Endothelial cell of umbilical vein (primary cell): ENCODE results near the gene CCDC197. TPM values are rescaled to one million over a fixed set of nuclear protein-coding genes. Genes with fewer than 3 reads are reported as not detected.

Experiments
- BruUV-seq: library from RNA; stranded (reverse); fragments of 400-500 nt; replicated peaks from 2 replicates; lab custom pipeline; 2021; lab: Mats Ljungman, UMichigan
- CTCF ChIA-PET: fragments of 300-600, 350-600 bp; sonication (Branson Sonifier 250); formaldehyde crosslinking; loops from one replicate; lab custom pipeline; 2021; ENCODE audit warnings: antibody characterized with exemption, inconsistent platforms; lab: Charles Lee
- POLR2A ChIA-PET: fragments of 300-600, 350-600 bp; sonication (Branson Sonifier 250); formaldehyde crosslinking; loops from one replicate; lab custom pipeline; 2021; ENCODE audit warnings: antibody characterized with exemption, inconsistent platforms; lab: Charles Lee
- DNase-seq: peaks from one replicate; pipeline ENCODE4 v3.0.0-alpha.2; 2011; ENCODE audit warnings: low read depth, low spot score
- FAIRE-seq: peaks from 2 replicates; lab custom pipeline; 2011; peaks lifted over from hg19 to GRCh38; lab: Jason Lieb, UNC
- H2AFZ ChIP-seq: 2 replicates; pipeline ENCODE4 v1.6.0; 2012; ENCODE audit warnings: low read depth, low read length, control low read depth, inconsistent platforms
- H3K27ac ChIP-seq: 2 replicates; pipeline ENCODE4 v1.5.1; 2011; ENCODE audit warnings: low read depth, mild to moderate bottlenecking, control low read depth, low read length, moderate library complexity; ENCODE audit not compliant: insufficient read depth
- H3K27me3 ChIP-seq, 2 experiments: 2 replicates each; pipeline versions ENCODE4 v1.6.0 to v1.6.1; 2011; ENCODE audit warnings: low read length in 2 of 2, mixed read lengths in 1 of 2; ENCODE audit not compliant: control insufficient read depth in 2 of 2, insufficient read depth in 2 of 2
- H3K36me3 ChIP-seq, 2 experiments: 2 replicates in 1 of 2; 3 replicates in 1 of 2; pipeline ENCODE4 v1.5.1; 2011; ENCODE audit warnings: low read length in 2 of 2, mild to moderate bottlenecking in 1 of 2, moderate library complexity in 1 of 2; ENCODE audit not compliant: control insufficient read depth in 2 of 2, insufficient read depth in 2 of 2; ENCODE audit errors: extremely low read depth in 1 of 2
- H3K4me1 ChIP-seq: 3 replicates; pipeline ENCODE4 v1.5.1; 2011; ENCODE audit warnings: mild to moderate bottlenecking, low read length; ENCODE audit not compliant: control insufficient read depth, insufficient read depth; ENCODE audit errors: extremely low read depth
- H3K4me2 ChIP-seq: 2 replicates; pipeline ENCODE4 v1.6.1; 2011; ENCODE audit warnings: low read length, control low read depth, mixed read lengths; ENCODE audit not compliant: insufficient read depth
- H3K4me3 ChIP-seq, 3 experiments: fragments of 200-600 bp in 1 of 3; sonication (generic), shearing (Covaris generic) in 1 of 3; replicated peaks in 1 of 3; 2 replicates each; pipeline ENCODE4 v1.5.1; 2011 to 2016; ENCODE audit warnings: control low read depth in 3 of 3, low read length in 3 of 3, mild to moderate bottlenecking in 2 of 3, inconsistent platforms in 1 of 3, low read depth in 1 of 3, moderate library complexity in 1 of 3; ENCODE audit not compliant: insufficient read depth in 1 of 3
- H3K79me2 ChIP-seq: 2 replicates; pipeline ENCODE4 v1.6.0; 2012; ENCODE audit warnings: low read length, inconsistent platforms; ENCODE audit not compliant: control insufficient read depth, insufficient read depth
- H3K9ac ChIP-seq: replicated peaks from 2 replicates; pipeline ENCODE3; 2011; ENCODE audit warnings: low read length, control low read depth; ENCODE audit not compliant: insufficient read depth; ENCODE audit errors: extremely low read depth
- H3K9me1 ChIP-seq: replicated peaks from 3 replicates; pipeline ENCODE4 v1.6.0; 2011; ENCODE audit warnings: mild to moderate bottlenecking, low read length; ENCODE audit not compliant: control insufficient read depth, insufficient read depth; ENCODE audit errors: extremely low read depth
- H3K9me3 ChIP-seq: replicated peaks from 2 replicates; pipeline ENCODE4 v1.5.1; 2012; ENCODE audit warnings: low read length, inconsistent platforms; ENCODE audit not compliant: control insufficient read depth, insufficient read depth
- H4K20me1 ChIP-seq: replicated peaks from 2 replicates; pipeline ENCODE3; 2011; ENCODE audit warnings: mild to moderate bottlenecking, low read length; ENCODE audit not compliant: control insufficient read depth, insufficient read depth; ENCODE audit errors: extremely low read depth
- CTCF ChIP-seq, 2 donors: IDR thresholded peaks; 1 replicate in 1 of 2; 2 replicates in 1 of 2; pipeline ENCODE4 v1.5.1; 2011; ENCODE audit warnings: low read length in 2 of 2, mild to moderate bottlenecking in 2 of 2, moderate library complexity in 2 of 2, control low read depth in 1 of 2, inconsistent platforms in 1 of 2, low read depth in 1 of 2; ENCODE audit not compliant: insufficient read depth in 1 of 2; ENCODE audit errors: extremely low read depth in 1 of 2
- EZH2 ChIP-seq: IDR thresholded peaks from 2 replicates; pipeline ENCODE4 v1.6.1; 2012; ENCODE audit warnings: borderline replicate concordance, low read depth, mild to moderate bottlenecking, moderate library complexity, low read length, inconsistent platforms; ENCODE audit not compliant: severe bottlenecking
- FOS ChIP-seq: IDR thresholded peaks from 2 replicates; pipeline ENCODE4 v1.6.1; 2011; ENCODE audit warnings: mild to moderate bottlenecking, low read length, moderate library complexity, borderline replicate concordance; ENCODE audit not compliant: insufficient read depth
- GATA2 ChIP-seq: IDR thresholded peaks from 2 replicates; pipeline ENCODE4 v1.7.0; 2011; ENCODE audit warnings: low read depth, mild to moderate bottlenecking, moderate library complexity, mixed read lengths, low read length; ENCODE audit not compliant: insufficient read length, insufficient read depth
- JUN ChIP-seq: IDR thresholded peaks from 2 replicates; pipeline ENCODE4 v1.6.1; 2011; ENCODE audit warnings: borderline replicate concordance, low read depth; ENCODE audit not compliant: insufficient read length, insufficient read depth
- MAX ChIP-seq: IDR thresholded peaks from 2 replicates; pipeline ENCODE4 v1.6.1; 2011; ENCODE audit not compliant: insufficient read depth, insufficient read length
- MYC ChIP-seq: IDR thresholded peaks from one replicate; pipeline ENCODE4 v1.6.1; 2011; ENCODE audit warnings: mild to moderate bottlenecking, low read depth, low read length
- POLR2A ChIP-seq: IDR thresholded peaks from 2 replicates; pipeline ENCODE4 v1.6.1; 2012; ENCODE audit warnings: low read depth, mild to moderate bottlenecking, control low read depth, low read length
- POLR2AphosphoS5 ChIP-seq: IDR thresholded peaks from 2 replicates; pipeline ENCODE4 v1.6.1; 2012; ENCODE audit warnings: low read depth, mild to moderate bottlenecking, control low read depth, low read length, moderate library complexity; ENCODE audit not compliant: insufficient read depth
- dilution Hi-C: fragments of 300-500 bp; cut with MboI; formaldehyde crosslinking; loops from one replicate; pipeline ENCODE4 v1.15.0; 2019; ENCODE audit warnings: low sequenced_read_pairs; ENCODE audit not compliant: extremely low pct_ligation_motif_present
- intact Hi-C: fragments of 100-400 bp; cut with micrococcal nuclease; formaldehyde crosslinking; loops from one replicate; pipeline ENCODE4 v1.10.0; 2022
- polyA plus RNA-seq, 4 experiments: library from polyadenylated mRNA; depleted of rRNA in 3 of 4; stranded (reverse) in 3 of 4; unstranded in 1 of 4; fragments of >200 nt; gene quantifications; 2 replicates each; pipeline versions ENCODE4 v1.2.1 to v1.2.3, GENCODE V29; 2011 to 2012; ENCODE audit warnings: missing spikeins in 1 of 4
- total RNA-seq: library from RNA; stranded (reverse); gene quantifications from 2 replicates; pipeline ENCODE4 v1.2.3, GENCODE V29; 2021

CCDC197 gene
- total and polyA plus RNA-seq, 2 donors (not counting 3 experiments of a cell fraction or from before 2014, with no cell fraction given): not detected

- Histone ChIP-seq H3K9me1 (no peaks in the 10 kb centered on the region), H3K4me3 (no peak overlapping the region), H3K27ac (no peak overlapping the region), H3K9ac (no peak overlapping the region), H3K27me3 (peaks cover 0 to 8% of the 10 kb centered on the region in 2 experiments), H3K36me3 (no peaks in the 10 kb centered on the region), H2AFZ (no peak overlapping the region), H3K9me3 (no peaks in the 10 kb centered on the region), H3K4me1 (no peaks in the 10 kb centered on the region), H3K79me2 (no peaks in the 10 kb centered on the region), H4K20me1 (no peaks in the 10 kb centered on the region), H3K4me2 (no peak overlapping the region)
- ChIA-PET CTCF (interaction anchor here (0.9 to 1.7 kb wide), 3 partner anchors 14 to 79 kb away, joined by 4 to 5 read pairs (median 4); no protein-coding TSS in a partner anchor), POLR2A (no interaction called here)
- no peak for DNase-seq
- no TSS peak for BruUV-seq
- TF ChIP-seq CTCF (IDR thresholded peaks at IDR 0.05; ENCODE audit: extremely low read depth in 1 of 2, insufficient read depth in 1 of 2, low read depth in 1 of 2, low read length in 2 of 2) (no peak), GATA2 (no peak), MAX (no peak), FOS (no peak), POLR2A (no peak), MYC (no peak), EZH2 (no peak), JUN (no peak), POLR2AphosphoS5 (no peak)
- intact Hi-C loops: no loop called here
- dilution Hi-C loops: no loop called here
- FAIRE-seq: no peak
Observed at GRCh38 chr14:94018308-94018707, 21.2 kb downstream of the CCDC197 start.
